AG04450 (cell line): ENCODE data around the gene XRCC3. TPM values are rescaled to one million over a fixed set of nuclear protein-coding genes. Genes with fewer than 3 reads are reported as not detected.

Source experiments
- CTCF ChIA-PET: fragments of 300-600, 350-600 bp; formaldehyde crosslinking; extraction: SDS; loops from one replicate; lab custom pipeline; 2022; ENCODE audit warnings: antibody characterized with exemption, inconsistent platforms; lab: Charles Lee
- POLR2A ChIA-PET: fragments of 350-600 bp; formaldehyde crosslinking; extraction: SDS; loops from one replicate; lab custom pipeline; 2021; ENCODE audit warnings: antibody characterized with exemption, inconsistent platforms; lab: Yijun Ruan, JAX
- DNase-seq: peaks from one replicate; pipeline ENCODE4 v3.0.0-alpha.2; 2011; ENCODE audit warnings: low read depth, low spot score
- H3K27ac ChIP-seq: one replicate; pipeline ENCODE4 v1.5.1; 2012; ENCODE audit warnings: low read depth, low read length, control low read depth
- H3K27me3 ChIP-seq: one replicate; pipeline ENCODE4 v1.6.0; 2012; ENCODE audit warnings: low read length; ENCODE audit not compliant: control insufficient read depth, insufficient read depth
- H3K4me3 ChIP-seq: 2 replicates; pipeline ENCODE4 v1.5.1; 2011; ENCODE audit warnings: mild to moderate bottlenecking, low read depth, low read length, control low read depth
- H3K9me3 ChIP-seq: 2 replicates; pipeline ENCODE4 v1.5.1; 2012; ENCODE audit warnings: low read length; ENCODE audit not compliant: control insufficient read depth, insufficient read depth
- CTCF ChIP-seq: IDR thresholded peaks from 2 replicates; pipeline ENCODE4 v1.5.1; 2011; ENCODE audit warnings: low read depth, low read length, control low read depth, inconsistent platforms
- polyA plus RNA-seq: library from polyadenylated mRNA; depleted of rRNA; stranded (reverse); fragments of >200 nt; gene quantifications from 2 replicates; pipeline ENCODE4 v1.2.3, GENCODE V29; 2011

XRCC3 gene
- polyA plus RNA-seq, 1 experiment: 4.8 TPM

- H3K4me3 ChIP-seq: no peak overlapping the region
- H3K27me3 ChIP-seq: no peaks in the 10 kb centered on the region
- no peaks in the 10 kb centered on the region for H3K9me3 ChIP-seq
- H3K27ac ChIP-seq: peak overlapping the region; percentile 39
- DNase-seq: no peak
- CTCF ChIA-PET: no interaction called here
- TF ChIP-seq CTCF: no peak
- POLR2A ChIA-PET: no interaction called here
These were observed 17.5 kb downstream of the XRCC3 start for GRCh38 chr14:103697603-103698379.

- DNase-seq: no peak
- ChIA-PET CTCF (no interaction called here), POLR2A (interaction anchor here (1.1 to 1.5 kb wide), 2 partner anchors 33 to 67 kb away, joined by 6 to 7 read pairs; no protein-coding TSS in a partner anchor)
- no peak for TF ChIP-seq CTCF
- H3K27ac ChIP-seq: no peak overlapping the region
- H3K4me3 ChIP-seq: no peak overlapping the region
- no peaks in the 10 kb centered on the region for H3K27me3 ChIP-seq
- no peaks in the 10 kb centered on the region for H3K9me3 ChIP-seq
These were observed 18.0 kb downstream of the XRCC3 start for GRCh38 chr14:103697206-103697602.

DNA sequence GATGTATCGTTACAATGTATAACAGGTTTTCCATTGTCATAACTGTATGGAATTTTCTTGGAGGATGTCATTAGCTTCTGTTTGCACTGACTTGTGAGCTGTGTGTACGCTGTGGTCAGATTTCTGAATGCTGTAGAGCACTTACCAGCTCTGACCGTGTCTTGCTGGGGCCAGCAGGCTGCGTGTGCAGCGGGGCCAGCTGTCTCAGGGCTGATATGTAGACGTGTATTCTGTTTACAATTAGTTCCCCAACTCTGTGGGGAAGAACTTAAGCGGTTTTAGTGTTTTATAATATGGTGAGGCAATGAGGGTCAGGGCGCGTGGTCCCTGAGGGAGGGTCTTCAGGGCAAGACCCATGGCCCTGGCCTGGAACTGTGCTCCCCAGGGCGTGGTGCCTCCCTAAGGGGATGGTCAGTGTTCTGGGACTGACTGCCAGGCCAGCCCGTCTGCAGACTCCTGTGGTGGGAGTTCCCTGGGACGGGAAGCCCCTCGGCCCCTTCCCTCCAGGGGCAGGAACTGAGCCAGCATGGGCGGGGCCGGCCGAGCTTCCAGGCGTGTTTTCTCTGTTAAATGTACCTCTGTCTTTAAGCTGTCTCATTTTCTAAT lies 18.7 kb downstream of the XRCC3 start:
- DNase-seq: peak; percentile 73
- ChIA-PET POLR2A (interaction anchor here (0.7 to 1.5 kb wide), 4 partner anchors 19 to 66 kb away, joined by 3 to 7 read pairs (median 4); partner anchors contain the start of genes XRCC3 and ZFYVE21), CTCF (no interaction called here)
- H3K27me3 ChIP-seq: no peaks in the 10 kb centered on the region
- no peaks in the 10 kb centered on the region for H3K9me3 ChIP-seq
- H3K4me3 ChIP-seq: no peak overlapping the region
- no peak for TF ChIP-seq CTCF
- H3K27ac ChIP-seq: peak overlapping the region; percentile 90

DNA sequence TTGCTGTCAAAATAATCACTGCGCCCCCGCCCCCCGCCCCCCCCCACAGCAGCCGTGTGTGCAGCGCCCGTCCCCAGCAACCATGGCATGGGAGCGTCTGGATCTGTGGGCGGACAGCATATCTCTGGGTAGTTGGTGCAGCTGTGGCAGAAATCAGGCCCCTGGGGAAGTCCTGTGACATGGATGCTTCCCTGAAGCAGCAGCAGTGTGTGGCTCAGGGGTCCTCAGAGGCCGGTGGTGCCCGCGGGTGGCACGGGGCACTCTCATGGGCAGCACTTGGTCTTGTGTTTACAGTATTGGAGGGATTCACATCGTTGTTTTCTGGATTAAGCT lies 19.2 kb downstream of the XRCC3 start:
- POLR2A ChIA-PET: interaction anchor here (0.7 to 1.5 kb wide), 3 partner anchors 19 to 33 kb away, joined by 3 to 6 read pairs (median 3); partner anchors contain the start of genes XRCC3 and ZFYVE21
- H3K4me3 ChIP-seq: no peak overlapping the region
- no peaks in the 10 kb centered on the region for H3K9me3 ChIP-seq
- H3K27ac ChIP-seq: peak overlapping the region; percentile 77
- no peak for TF ChIP-seq CTCF
- no peak for DNase-seq
- CTCF ChIA-PET: no interaction called here
- H3K27me3 ChIP-seq: no peaks in the 10 kb centered on the region
